Osteoblast (primary cell): ENCODE results near the gene TGFBR2. TPM values are rescaled to one million over a fixed set of nuclear protein-coding genes. Genes with fewer than 3 reads are reported as not detected.

Source experiments
- DNase-seq: peaks from one replicate; pipeline ENCODE4 v3.0.0; 2011; ENCODE audit warnings: low spot score, mixed read lengths; ENCODE audit not compliant: insufficient read length; ENCODE audit errors: missing footprints
- H2AFZ ChIP-seq: 2 replicates; pipeline ENCODE4 v1.6.0; 2011; ENCODE audit warnings: mild to moderate bottlenecking, low read length
- H3K27ac ChIP-seq: 2 replicates; pipeline ENCODE4 v1.5.1; 2011; ENCODE audit warnings: mild to moderate bottlenecking, low read depth, low read length, moderate library complexity
- H3K27me3 ChIP-seq: 2 replicates; pipeline ENCODE4 v1.6.0; 2012; ENCODE audit warnings: mild to moderate bottlenecking, control low read depth, inconsistent platforms, low read length, moderate library complexity; ENCODE audit not compliant: insufficient read depth
- H3K36me3 ChIP-seq: 2 replicates; pipeline ENCODE4 v1.5.1; 2011; ENCODE audit warnings: mild to moderate bottlenecking, low read length, control low read depth, moderate library complexity; ENCODE audit not compliant: insufficient read depth
- H3K4me1 ChIP-seq: 2 replicates; pipeline ENCODE4 v1.5.1; 2011; ENCODE audit warnings: mild to moderate bottlenecking, low read length, control low read depth, moderate library complexity; ENCODE audit not compliant: insufficient read depth
- H3K4me2 ChIP-seq: 2 replicates; pipeline ENCODE4 v1.6.0; 2011; ENCODE audit warnings: mild to moderate bottlenecking, low read length; ENCODE audit not compliant: insufficient read depth
- H3K4me3 ChIP-seq: fragments of 200-600 bp; sonication (generic); 3 replicates; pipeline ENCODE4 v1.5.1; 2012; ENCODE audit warnings: mild to moderate bottlenecking, low read length, inconsistent platforms; ENCODE audit not compliant: insufficient read depth
- H3K79me2 ChIP-seq: 2 replicates; pipeline ENCODE4 v1.6.0; 2012; ENCODE audit warnings: mild to moderate bottlenecking, low read length, control low read depth, inconsistent platforms; ENCODE audit not compliant: insufficient read depth
- H3K9me3 ChIP-seq: 2 replicates; pipeline ENCODE4 v1.5.1; 2011; ENCODE audit warnings: low read depth, low read length, control low read depth
- H4K20me1 ChIP-seq: 2 replicates; pipeline ENCODE4 v1.6.0; 2012; ENCODE audit warnings: mild to moderate bottlenecking, low read length, control low read depth; ENCODE audit not compliant: insufficient read depth
- CTCF ChIP-seq: IDR thresholded peaks from 2 replicates; pipeline ENCODE4 v1.5.1; 2011; ENCODE audit warnings: mild to moderate bottlenecking, low read depth, low read length, moderate library complexity; ENCODE audit errors: extremely low read depth
- total RNA-seq: library from RNA; depleted of rRNA; stranded (reverse); fragments of >200 nt; gene quantifications from 2 replicates; pipeline ENCODE4 v1.2.3, GENCODE V29; 2012

Gene TGFBR2
- total RNA-seq, 1 donor: 118 TPM

GRCh38 chr3:30688776-30689641 is 82.6 kb downstream of the TGFBR2 start:
- Histone ChIP-seq H3K79me2 (peaks cover 13% of the 10 kb centered on the region), H3K4me1 (peaks cover 30% of the 10 kb centered on the region), H3K4me3 (peak overlapping the region; percentile 34), H3K27me3 (no peaks in the 10 kb centered on the region), H3K36me3 (peaks cover 59% of the 10 kb centered on the region), H3K4me2 (peak overlapping the region; percentile 57), H3K27ac (peak overlapping the region; percentile 74), H4K20me1 (no peaks in the 10 kb centered on the region), H3K9me3 (no peaks in the 10 kb centered on the region), H2AFZ (peak overlapping the region; percentile 23)
- TF ChIP-seq CTCF: no peak
- peak; percentile 77 for DNase-seq

- no peak for DNase-seq
- Histone ChIP-seq H3K4me1 (peaks cover 30% of the 10 kb centered on the region), H3K4me2 (no peak overlapping the region), H3K27me3 (no peaks in the 10 kb centered on the region), H3K27ac (no peak overlapping the region), H3K79me2 (peaks cover 6% of the 10 kb centered on the region), H3K36me3 (peaks cover 70% of the 10 kb centered on the region), H3K4me3 (no peak overlapping the region), H4K20me1 (no peaks in the 10 kb centered on the region), H2AFZ (no peak overlapping the region), H3K9me3 (no peaks in the 10 kb centered on the region)
- no peak for TF ChIP-seq CTCF
Observed at GRCh38 chr3:30690199-30690598, 83.8 kb downstream of the TGFBR2 start.

- Histone ChIP-seq H2AFZ (no peak overlapping the region), H3K36me3 (peaks cover 77% of the 10 kb centered on the region), H3K4me3 (no peak overlapping the region), H3K79me2 (peaks cover 2% of the 10 kb centered on the region), H3K27ac (no peak overlapping the region), H3K9me3 (no peaks in the 10 kb centered on the region), H3K4me2 (no peak overlapping the region), H4K20me1 (no peaks in the 10 kb centered on the region), H3K27me3 (no peaks in the 10 kb centered on the region), H3K4me1 (peaks cover 30% of the 10 kb centered on the region)
- no peak for TF ChIP-seq CTCF
- no peak for DNase-seq
Observed at GRCh38 chr3:30691249-30691880, 85.0 kb downstream of the TGFBR2 start.

- Histone ChIP-seq H3K4me3 (no peak overlapping the region), H3K4me1 (peaks cover 30% of the 10 kb centered on the region), H2AFZ (no peak overlapping the region), H3K27ac (no peak overlapping the region), H3K4me2 (no peak overlapping the region), H4K20me1 (no peaks in the 10 kb centered on the region), H3K9me3 (no peaks in the 10 kb centered on the region), H3K36me3 (peaks cover 77% of the 10 kb centered on the region), H3K79me2 (peaks cover 2% of the 10 kb centered on the region), H3K27me3 (no peaks in the 10 kb centered on the region)
- DNase-seq: no peak
- no peak for TF ChIP-seq CTCF
Observed at GRCh38 chr3:30691944-30692343, 85.5 kb downstream of the TGFBR2 start.
